GM18498 (cell line): ENCODE results near the gene RGS6.

Source experiments
- ATAC-seq: cut with Tn5 transposase; IDR thresholded peaks from one replicate; pipeline ENCODE4 v1.9.1; 2021; ENCODE audit warnings: mild to moderate bottlenecking, moderate library complexity; ENCODE audit not compliant: unreplicated experiment

Gene RGS6

GRCh38 chr14:72479461-72479931 is 547.3 kb downstream of the RGS6 start:
- ATAC-seq: no peak

DNA sequence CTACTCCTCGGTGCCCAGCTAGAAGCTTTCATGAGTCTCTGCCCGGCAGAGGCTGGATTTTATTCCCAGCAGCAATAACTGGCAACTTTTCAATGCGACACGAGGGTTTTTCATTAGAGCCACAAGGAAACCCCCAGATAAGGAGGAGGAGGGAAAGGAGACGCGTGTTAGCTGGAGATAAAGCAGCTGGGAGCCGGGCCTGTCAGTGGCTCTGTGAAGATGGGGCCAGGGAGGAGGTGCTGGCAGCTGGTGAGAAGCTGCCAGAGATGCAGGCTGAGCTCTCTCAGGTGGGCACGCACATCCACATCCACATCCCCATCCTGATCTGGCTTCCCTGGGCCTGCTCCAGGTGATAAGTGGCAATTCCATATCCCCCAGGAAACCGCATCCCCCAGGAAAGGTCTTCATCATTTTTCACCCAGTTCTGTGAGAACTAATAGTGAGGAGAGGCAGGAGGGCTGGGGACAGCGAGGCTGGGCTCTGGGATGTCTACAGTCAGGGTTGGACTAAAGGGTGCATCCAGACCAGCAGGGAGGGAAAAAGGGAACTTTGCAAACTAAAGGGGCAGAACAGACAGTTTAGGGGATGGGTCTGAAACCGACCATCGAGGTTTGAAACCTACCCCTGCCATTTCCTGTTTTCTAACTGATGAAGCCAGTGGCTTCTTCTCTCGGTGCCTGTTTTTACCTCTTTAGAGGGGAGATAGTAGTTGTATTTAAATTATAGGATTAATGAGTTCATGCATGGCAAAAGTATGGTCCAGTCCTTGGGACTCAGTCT is 548.4 kb downstream of the RGS6 start:
- no peak for ATAC-seq

GRCh38 chr14:72483311-72483710 is 551.1 kb downstream of the RGS6 start:
- ATAC-seq: no peak

GRCh38 chr14:72485695-72486094 is 553.5 kb downstream of the RGS6 start:
- ATAC-seq: no peak

GRCh38 chr14:72488514-72488913 is 556.3 kb downstream of the RGS6 start:
- ATAC-seq: no peak

DNA sequence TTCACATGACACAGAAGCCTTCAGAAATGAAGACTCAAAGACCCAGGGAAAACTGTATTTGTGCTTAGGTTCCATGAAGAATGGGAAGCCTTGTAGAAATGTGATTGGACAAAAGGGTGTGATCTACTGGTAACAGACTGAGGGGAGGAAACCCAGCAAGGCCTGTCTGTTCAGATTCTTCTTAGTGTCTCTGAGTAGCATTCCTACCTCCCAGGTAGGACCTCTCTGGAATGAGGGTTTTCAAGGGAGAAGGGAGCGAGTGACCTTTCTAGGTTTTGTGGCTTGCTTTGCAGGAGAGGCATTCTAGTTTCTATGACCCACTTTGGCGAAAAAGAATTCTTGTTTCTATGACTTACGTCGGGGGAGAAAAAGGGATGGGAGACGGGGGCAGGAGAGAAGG is 560.0 kb downstream of the RGS6 start:
- no peak for ATAC-seq

DNA sequence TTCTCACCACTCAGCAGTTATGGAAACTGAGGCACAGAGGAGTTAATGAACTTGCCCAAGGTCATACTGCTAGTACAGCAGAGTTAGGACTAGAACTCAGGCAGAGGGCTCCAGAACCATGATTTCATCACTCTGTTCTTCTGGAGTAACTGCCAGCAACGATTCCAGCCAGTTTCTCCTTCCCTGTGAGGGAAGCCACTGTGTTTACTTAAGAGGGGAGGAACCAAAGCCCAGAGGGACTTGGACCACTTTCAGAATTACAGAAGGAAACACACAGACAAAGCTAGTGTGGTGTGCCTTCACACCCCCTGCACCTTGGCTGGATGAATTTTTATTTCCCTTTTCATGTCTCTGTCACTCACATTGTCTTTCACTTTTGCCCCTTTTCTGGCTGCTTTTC is 563.4 kb downstream of the RGS6 start:
- no peak for ATAC-seq

GRCh38 chr14:72498646-72499045 is 566.4 kb downstream of the RGS6 start:
- ATAC-seq: no peak

DNA sequence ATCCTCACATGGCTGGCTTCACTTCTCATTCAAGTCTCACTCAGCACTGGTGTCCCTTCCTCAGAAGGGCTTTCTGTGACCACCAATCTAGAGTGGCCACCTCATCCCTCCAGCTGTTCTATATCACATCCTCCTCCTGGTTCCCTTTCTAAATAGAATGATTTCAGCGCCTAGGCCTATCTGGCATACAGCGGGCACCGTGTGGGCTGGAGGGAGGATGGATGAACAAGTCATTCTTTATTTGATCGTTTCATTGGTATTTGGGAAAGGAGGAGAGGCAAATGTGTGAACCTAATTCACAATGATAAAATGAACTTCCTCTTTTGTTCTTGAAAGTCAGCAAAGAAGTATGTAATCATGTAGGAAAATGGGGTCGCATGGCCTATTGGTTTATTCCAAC is 567.5 kb downstream of the RGS6 start:
- ATAC-seq: no peak

- no peak for ATAC-seq
Measured at GRCh38 chr14:72500234-72500838, 568.1 kb downstream of the RGS6 start.

GRCh38 chr14:72501439-72501838 is 569.2 kb downstream of the RGS6 start:
- ATAC-seq: no peak

GRCh38 chr14:72503271-72503670 is 571.0 kb downstream of the RGS6 start:
- ATAC-seq: no peak

GRCh38 chr14:72503696-72504368 is 571.6 kb downstream of the RGS6 start:
- no peak for ATAC-seq

- no peak for ATAC-seq
Measured at GRCh38 chr14:72510566-72510965, 578.3 kb downstream of the RGS6 start.

- no peak for ATAC-seq
Measured at GRCh38 chr14:72512281-72512680, 580.1 kb downstream of the RGS6 start.

DNA sequence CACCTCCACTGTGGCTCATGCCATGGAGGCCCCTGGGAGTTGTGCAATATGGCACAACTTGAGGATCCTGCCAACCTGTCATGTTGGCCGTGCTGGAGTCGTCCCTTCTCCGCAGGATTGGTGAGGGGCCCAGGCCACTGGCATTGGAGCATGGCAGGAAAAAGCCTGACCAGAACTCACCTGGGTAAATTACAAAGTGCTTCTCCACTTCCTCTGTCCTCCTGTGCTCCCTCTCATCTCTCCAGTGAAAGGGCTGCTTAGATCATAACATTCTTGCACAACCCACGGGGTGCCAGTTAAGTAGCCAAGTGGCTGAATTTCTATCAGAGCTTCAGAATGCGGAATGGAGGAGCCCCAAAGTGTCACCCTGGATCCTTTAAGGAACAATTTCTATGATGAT is 580.7 kb downstream of the RGS6 start:
- ATAC-seq: no peak

DNA sequence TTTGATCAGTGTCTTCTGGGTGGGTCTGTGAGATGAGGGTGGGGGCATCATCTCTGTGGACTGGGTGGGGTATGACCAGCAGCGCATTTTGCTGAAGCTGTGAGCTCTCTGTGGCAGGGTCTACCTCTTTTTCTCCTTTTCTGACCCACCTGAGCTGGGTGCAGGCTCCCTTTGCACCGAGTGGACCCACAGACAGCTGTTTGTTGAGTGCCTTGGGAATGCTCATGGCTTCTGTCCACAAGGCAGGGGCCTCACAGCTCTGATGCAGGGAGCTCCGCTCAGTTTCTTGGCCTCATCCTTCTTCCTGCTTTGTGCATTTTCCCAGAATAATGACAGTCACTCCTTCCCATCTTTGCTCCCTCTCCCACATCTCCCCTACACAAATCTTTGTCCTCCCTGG is 581.1 kb downstream of the RGS6 start:
- ATAC-seq: no peak

- ATAC-seq: peak; percentile 34
Measured at GRCh38 chr14:72513965-72514659, 581.9 kb downstream of the RGS6 start.

DNA sequence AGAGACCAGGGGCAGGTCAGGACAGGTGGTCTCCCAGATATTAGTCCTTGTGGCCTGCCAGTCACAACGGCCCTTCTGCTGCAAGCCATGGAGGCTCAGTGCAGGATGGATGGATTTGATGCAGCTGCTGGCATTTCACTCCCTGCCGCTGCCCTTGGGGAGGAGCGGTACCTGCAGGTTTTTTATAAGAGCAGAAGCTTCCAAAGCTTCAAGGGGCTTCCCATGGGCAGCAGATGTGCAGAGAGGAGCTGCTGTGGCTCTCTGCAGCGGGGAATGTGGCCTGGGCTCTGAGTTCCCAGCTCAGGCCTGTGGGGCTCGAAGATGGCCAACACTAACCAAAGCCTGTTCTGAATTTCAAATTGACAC is 582.4 kb downstream of the RGS6 start:
- no peak for ATAC-seq

DNA sequence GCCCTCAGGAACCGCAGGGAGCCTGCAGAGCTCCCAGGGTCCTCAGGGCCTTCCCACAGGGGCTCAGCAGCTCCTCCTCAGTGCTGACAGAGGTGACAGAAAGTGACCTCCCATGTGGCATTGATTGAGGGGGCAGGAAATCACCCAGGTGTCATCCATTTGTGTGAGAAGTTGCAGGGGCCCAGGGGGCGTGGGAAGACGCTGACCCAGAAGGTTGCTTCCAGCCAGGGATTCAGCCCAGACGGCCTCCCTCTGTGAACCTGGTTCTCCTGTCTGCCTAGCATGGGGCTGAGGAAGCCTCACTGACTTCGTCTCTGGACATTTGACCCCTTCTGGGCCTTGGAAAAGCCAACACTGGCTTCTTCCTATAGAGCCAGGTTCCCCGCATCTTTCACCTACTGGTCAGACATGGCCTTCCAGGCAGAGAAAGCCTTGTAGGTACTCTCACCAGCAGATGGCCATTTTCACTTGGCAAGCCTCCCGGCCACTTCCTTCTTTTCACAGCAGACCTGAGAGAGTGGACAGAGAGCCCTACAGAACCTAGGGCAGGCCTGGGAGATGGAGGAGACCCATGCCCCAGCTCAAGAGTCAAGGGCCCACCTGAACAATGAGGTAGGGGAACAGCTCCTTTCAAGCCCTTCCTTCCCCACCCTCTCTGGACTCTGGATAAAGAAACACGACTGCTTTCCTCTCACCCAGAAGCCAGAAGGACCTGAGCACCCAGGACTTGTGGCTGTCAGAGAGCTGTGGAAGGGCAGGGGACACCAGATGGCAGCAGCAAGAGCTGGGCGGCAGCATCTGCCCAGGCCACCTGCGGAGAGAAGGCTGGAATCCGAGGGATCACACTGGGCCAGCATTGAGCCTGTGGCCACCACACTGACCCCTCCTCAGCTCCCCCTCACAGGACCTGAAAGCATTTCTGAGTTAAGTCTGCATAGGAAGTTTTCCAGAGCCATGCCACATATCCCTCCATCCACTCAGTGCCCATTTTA is 583.8 kb downstream of the RGS6 start:
- ATAC-seq: no peak
